Right lobe of liver (tissue), 4 donors: ENCODE results near the gene ANKRD44.

ENCODE experiments used
- CTCF ChIP-seq, 4 donors: fragments of 200-600 bp in 3 of 4; fragments of 450-650 bp in 1 of 4; IDR thresholded peaks; one replicate each; pipeline versions ENCODE4 v1.5.1 to v1.8.0; 2016 to 2022; ENCODE audit warnings: antibody characterized with exemption in 4 of 4, mild to moderate bottlenecking in 2 of 4
- POLR2A ChIP-seq: fragments of 450-650 bp; IDR thresholded peaks from one replicate; pipeline ENCODE4 v1.6.1; 2017; ENCODE audit warnings: antibody characterized with exemption, mild to moderate bottlenecking
- donor health status: DM: no; HTN: no; CAD: no.
- donor health status: DM: no; HTN: no; CAD: no.
- donor health status: DM: no; HTN: yes; CAD: no.

GRCh38 chr2:197234671-197235191, 75.8 kb downstream of the ANKRD44 start:
- no peak for TF ChIP-seq CTCF (IDR thresholded peaks at IDR 0.05)
- TF ChIP-seq POLR2A: no peak
